ENCODE data around the gene RASSF8.

- TF ChIP-seq POLR2A (IDR thresholded peaks at IDR 0.05; ENCODE audit: low read length) (no peak), GATA1 (IDR thresholded peaks at IDR 0.05; ENCODE audit: low read depth, low read length) (no peak)
Measured at GRCh38 chr12:26043135-26044006, 84.9 kb downstream of the RASSF8 start.

All from erythroblast (primary cell).